ENCODE measurements around the gene MAML2.

MAML2 gene

DNA sequence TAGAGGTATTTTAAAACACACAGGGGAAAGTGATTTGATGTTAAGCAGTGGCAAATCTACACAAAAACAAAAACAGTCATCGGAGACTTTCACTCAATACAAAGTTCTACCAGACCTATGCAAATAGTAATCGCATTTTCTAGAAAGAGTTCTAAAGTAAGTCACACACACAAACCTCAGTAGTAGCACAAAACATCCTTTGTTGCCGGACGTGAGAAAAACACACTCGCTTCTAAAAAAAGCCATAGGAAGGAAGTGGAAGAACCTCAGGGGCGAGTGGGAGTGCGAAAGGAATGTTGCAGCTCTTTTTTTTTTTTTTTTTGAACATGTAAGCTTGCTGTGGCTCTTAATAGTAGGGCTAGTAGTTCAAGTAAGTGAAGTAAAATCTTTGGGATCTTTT is 88.9 kb downstream of the MAML2 start:
- H3K4me1 ChIP-seq (ENCODE audit: insufficient read depth, low read length) = peaks cover 38% of the 10 kb centered on the region
- H3K9me3 ChIP-seq (ENCODE audit: control insufficient read depth, insufficient read depth, low read length) = no peaks in the 10 kb centered on the region
- H3K9ac ChIP-seq (ENCODE audit: low read depth, low read length) = no peak overlapping the region; the same call in 1 of the 2 replicates
- no peaks in the 10 kb centered on the region for H3K36me3 ChIP-seq (ENCODE audit: insufficient read depth, low read length)

- peaks cover 14% of the 10 kb centered on the region for H3K4me1 ChIP-seq (ENCODE audit: insufficient read depth, low read length)
- H3K9me3 ChIP-seq (ENCODE audit: control insufficient read depth, insufficient read depth, low read length) = no peaks in the 10 kb centered on the region
- H3K36me3 ChIP-seq (ENCODE audit: insufficient read depth, low read length) = no peaks in the 10 kb centered on the region
- no peak overlapping the region for H3K9ac ChIP-seq (ENCODE audit: low read depth, low read length)
Measured at GRCh38 chr11:96246718-96247552, 96.1 kb downstream of the MAML2 start.

DNA sequence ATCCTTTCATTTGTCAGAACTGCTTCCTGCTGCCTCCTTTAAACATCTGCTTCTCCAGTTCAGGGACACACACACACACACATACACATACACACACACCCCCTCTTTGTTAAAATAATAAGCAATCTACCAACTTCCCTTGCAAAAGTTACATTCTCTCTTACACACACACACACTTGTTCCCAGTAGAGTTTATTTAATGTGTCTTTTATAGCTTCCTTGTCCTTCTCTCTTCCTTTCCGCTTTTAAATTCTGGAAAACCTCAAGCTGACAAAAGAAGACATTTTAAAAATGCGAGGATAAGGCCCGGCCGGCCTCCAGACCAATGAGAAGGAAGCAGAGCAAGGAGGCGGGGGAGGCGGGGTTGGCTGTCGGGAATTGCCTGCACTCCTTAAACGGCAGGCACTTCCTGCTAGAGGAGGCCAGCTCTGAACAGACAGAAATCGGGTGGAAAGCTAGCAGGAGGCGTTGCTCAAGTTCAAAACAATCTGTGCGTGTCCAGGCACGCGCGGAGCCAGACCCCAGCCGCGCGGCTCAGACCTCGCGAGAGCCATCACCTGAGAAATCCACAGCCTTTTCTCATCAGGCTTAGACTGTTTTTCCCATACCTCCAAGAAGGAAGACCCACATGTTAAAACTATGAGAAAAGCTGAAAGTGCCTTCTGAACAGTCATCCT is 99.9 kb downstream of the MAML2 start:
- Histone ChIP-seq H3K9me3 (ENCODE audit: control insufficient read depth, insufficient read depth, low read length) (no peaks in the 10 kb centered on the region), H3K4me1 (ENCODE audit: insufficient read depth, low read length) (peaks cover 34% of the 10 kb centered on the region), H3K9ac (ENCODE audit: low read depth, low read length) (peak overlapping the region; percentile 52), H3K36me3 (ENCODE audit: insufficient read depth, low read length) (no peaks in the 10 kb centered on the region)

DNA sequence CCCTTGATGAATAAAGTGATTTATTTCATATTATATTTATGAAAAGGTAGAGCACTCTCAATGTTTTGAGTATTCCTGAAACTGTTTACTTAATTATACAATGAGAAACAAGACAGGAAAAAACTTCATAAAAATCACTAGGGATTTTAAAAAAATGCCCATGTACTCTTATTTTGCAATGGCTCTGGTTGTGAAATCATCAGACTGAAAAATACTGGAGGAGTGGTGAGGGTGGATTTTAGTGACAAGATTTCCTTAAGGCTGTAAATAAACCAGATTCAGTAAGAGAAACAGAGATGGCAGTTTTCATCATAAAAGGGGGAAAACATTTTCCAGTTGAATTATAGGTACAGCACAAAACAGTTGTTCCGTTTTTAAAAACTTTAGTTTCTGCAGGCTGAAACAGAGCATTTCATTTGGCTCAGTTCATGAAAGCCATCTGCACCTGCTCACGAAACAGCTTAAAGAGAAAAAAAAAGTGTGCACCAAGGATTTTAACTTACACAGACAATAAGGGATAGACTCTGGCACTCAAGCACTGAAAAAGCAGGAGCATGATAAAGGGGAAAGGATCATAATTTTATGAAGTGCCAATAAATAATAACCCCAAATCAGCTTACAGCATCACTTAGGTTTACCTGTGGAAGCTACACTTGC is 100.7 kb downstream of the MAML2 start:
- no peaks in the 10 kb centered on the region for H3K9me3 ChIP-seq (ENCODE audit: control insufficient read depth, insufficient read depth, low read length)
- peaks cover 42% of the 10 kb centered on the region for H3K4me1 ChIP-seq (ENCODE audit: insufficient read depth, low read length)
- H3K9ac ChIP-seq (ENCODE audit: low read depth, low read length) = peak overlapping the region; percentile 52
- H3K36me3 ChIP-seq (ENCODE audit: insufficient read depth, low read length) = no peaks in the 10 kb centered on the region

DNA sequence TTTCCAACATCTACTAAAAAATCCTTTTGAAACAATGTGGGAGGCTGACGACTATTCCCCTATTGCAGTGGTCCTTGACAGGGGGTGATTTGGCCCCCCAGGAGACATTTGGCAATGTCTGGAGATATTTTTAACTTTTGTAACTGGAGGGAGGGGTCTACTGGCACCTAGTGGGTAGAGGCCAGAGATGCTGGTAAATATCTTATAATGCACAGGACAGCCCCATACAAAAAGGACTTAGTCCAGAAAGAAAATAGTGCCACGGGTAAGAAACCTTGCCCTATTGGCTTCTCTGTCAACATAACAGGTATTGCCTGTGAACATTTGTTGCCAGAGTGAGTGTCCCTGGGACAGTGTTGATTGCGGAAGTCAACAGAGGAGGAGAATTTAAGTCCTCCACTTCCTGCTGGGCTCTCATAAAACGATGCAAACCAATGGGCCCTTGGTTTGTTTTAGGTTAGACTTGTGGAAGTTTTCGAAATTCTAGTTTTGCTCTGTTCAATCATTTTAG is 101.6 kb downstream of the MAML2 start:
- Histone ChIP-seq H3K36me3 (ENCODE audit: insufficient read depth, low read length) (no peaks in the 10 kb centered on the region), H3K4me1 (ENCODE audit: insufficient read depth, low read length) (peaks cover 46% of the 10 kb centered on the region), H3K9ac (ENCODE audit: low read depth, low read length) (no peak overlapping the region), H3K9me3 (ENCODE audit: control insufficient read depth, insufficient read depth, low read length) (no peaks in the 10 kb centered on the region)

- Histone ChIP-seq H3K9me3 (ENCODE audit: control insufficient read depth, insufficient read depth, low read length) (no peaks in the 10 kb centered on the region), H3K9ac (ENCODE audit: low read depth, low read length) (no peak overlapping the region), H3K4me1 (ENCODE audit: insufficient read depth, low read length) (peaks cover 51% of the 10 kb centered on the region), H3K36me3 (ENCODE audit: insufficient read depth, low read length) (no peaks in the 10 kb centered on the region)
Measured at GRCh38 chr11:96238563-96239135, 104.3 kb downstream of the MAML2 start.

GRCh38 chr11:96237766-96238266 is 105.2 kb downstream of the MAML2 start:
- H3K36me3 ChIP-seq (ENCODE audit: insufficient read depth, low read length) = no peaks in the 10 kb centered on the region
- H3K4me1 ChIP-seq (ENCODE audit: insufficient read depth, low read length) = peaks cover 50% of the 10 kb centered on the region
- H3K9me3 ChIP-seq (ENCODE audit: control insufficient read depth, insufficient read depth, low read length) = no peaks in the 10 kb centered on the region
- no peak overlapping the region; the same call in 1 of the 2 replicates for H3K9ac ChIP-seq (ENCODE audit: low read depth, low read length)

DNA sequence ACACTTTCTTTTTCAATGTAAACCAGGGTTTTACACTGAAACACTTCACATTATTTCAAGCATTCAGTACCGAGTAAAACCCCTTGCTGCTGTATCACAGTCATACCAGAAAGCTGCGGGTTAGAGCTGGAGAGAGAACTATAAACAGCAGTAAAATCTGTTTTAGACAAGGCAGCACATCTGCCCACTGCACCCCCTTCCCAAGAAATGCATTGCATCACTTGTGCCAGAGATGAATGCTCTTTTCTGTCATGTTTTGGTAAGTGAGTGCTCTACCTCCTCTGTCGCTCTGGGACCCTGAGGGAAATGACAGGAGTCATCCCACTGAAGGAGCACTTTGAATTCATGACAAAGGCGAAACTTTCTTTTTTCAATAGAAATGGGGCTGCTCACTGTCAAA is 107.2 kb downstream of the MAML2 start:
- Histone ChIP-seq H3K9ac (ENCODE audit: low read depth, low read length) (no peak overlapping the region), H3K9me3 (ENCODE audit: control insufficient read depth, insufficient read depth, low read length) (no peaks in the 10 kb centered on the region), H3K4me1 (ENCODE audit: insufficient read depth, low read length) (peaks cover 30% of the 10 kb centered on the region; the same call in 1 of the 2 replicates), H3K36me3 (ENCODE audit: insufficient read depth, low read length) (no peaks in the 10 kb centered on the region)

DNA sequence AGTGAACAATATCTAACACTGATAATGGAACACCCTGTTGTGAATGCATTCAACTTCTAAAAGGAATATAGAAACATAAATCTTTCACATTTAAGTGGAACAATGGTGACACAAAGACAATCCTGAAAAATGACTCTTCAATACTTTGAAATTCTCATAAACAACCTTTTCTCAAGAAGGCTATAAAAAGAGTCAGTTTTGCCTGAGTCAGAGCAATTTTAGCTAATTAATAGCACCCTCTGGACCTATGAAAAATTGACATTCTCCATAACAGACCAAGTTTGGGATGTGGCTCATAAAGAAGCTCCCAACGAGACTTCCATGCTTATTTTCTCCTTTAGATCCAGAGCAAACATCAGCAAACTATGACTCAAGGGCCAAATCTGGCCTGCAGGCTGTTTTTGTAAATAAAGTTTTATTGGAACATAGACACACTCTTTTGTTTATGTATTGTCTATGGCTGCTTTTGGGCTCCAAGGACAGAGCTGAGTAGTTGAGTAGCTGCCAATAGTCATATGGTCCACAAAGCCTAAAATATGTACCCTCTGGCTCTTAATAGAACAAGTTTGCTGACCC is 108.0 kb downstream of the MAML2 start:
- Histone ChIP-seq H3K36me3 (ENCODE audit: insufficient read depth, low read length) (no peaks in the 10 kb centered on the region), H3K9me3 (ENCODE audit: control insufficient read depth, insufficient read depth, low read length) (no peaks in the 10 kb centered on the region), H3K4me1 (ENCODE audit: insufficient read depth, low read length) (peaks cover 29% of the 10 kb centered on the region; the same call in 1 of the 2 replicates), H3K9ac (ENCODE audit: low read depth, low read length) (no peak overlapping the region)

DNA sequence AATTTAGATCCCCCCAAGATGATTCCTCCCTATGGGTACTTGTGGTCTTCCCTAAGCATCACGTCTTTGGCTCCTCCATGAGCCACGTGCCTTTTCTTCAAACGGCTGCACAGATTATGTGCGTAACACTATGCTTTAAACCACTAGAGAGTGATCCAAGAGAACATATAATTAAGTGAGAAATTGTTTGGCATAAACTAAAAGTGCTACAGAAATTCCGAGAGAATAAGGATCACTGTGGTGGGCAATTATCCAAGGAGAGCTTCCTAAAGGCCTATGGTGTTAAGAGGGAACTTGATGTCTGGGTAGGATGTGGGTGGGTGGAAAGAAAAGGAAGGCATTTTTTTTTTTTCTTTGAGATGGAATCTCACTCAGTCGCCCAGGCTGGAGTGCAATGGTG is 110.9 kb downstream of the MAML2 start:
- Histone ChIP-seq H3K4me1 (ENCODE audit: insufficient read depth, low read length) (peaks cover 35% of the 10 kb centered on the region), H3K36me3 (ENCODE audit: insufficient read depth, low read length) (no peaks in the 10 kb centered on the region), H3K9me3 (ENCODE audit: control insufficient read depth, insufficient read depth, low read length) (no peaks in the 10 kb centered on the region), H3K9ac (ENCODE audit: low read depth, low read length) (no peak overlapping the region)

DNA sequence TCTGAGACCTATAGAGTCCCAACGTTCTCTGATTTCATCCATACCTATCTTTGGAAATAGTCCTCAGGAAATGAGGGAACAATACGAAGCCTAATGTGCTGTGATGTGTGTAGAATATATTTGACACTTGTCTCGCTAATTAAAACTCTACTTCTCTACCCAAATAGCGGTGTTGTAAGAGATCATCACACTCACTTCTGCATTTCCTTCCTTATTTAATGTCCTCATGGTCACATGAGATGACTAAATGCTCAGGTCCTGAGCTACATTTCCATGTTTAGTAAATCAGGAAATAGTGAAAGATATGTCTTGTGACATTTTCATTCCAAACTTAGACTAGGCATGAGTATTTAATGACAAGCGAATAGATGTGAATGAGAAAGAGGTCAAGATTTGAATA is 112.3 kb downstream of the MAML2 start:
- Histone ChIP-seq H3K36me3 (ENCODE audit: insufficient read depth, low read length) (no peaks in the 10 kb centered on the region), H3K4me1 (ENCODE audit: insufficient read depth, low read length) (peaks cover 28% of the 10 kb centered on the region), H3K9me3 (ENCODE audit: control insufficient read depth, insufficient read depth, low read length) (no peaks in the 10 kb centered on the region), H3K9ac (ENCODE audit: low read depth, low read length) (no peak overlapping the region)

DNA sequence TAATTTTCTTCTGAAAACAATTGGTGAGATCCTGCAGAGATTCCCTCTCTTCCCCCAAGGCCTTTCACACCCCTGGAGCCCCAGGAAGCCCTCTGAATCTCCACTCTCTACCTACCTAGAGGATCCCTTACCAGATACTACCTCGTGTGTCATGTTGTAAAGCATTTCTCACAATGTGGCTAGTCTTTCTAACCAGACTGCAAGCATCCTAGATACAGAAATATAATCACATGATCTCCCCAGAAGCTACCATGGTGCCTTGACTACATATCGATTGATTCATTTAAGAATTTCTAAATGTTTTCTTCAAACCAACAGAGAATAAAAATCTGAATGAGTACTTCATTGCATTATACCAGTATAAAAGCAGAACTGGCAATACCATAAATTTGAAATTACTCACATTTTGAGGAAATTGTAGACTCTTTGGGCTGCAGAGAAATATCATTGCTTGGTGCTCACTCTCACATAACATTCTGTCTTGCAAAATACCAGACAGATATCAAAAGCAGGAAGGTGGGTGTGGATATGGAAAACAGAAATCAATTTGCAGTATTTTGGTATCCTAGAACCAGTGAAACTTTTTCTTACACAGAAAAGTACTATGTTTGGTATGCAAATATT is 113.5 kb downstream of the MAML2 start:
- H3K4me1 ChIP-seq (ENCODE audit: insufficient read depth, low read length) = peaks cover 27% of the 10 kb centered on the region
- no peaks in the 10 kb centered on the region for H3K9me3 ChIP-seq (ENCODE audit: control insufficient read depth, insufficient read depth, low read length)
- H3K9ac ChIP-seq (ENCODE audit: low read depth, low read length) = no peak overlapping the region; the same call in 1 of the 2 replicates
- H3K36me3 ChIP-seq (ENCODE audit: insufficient read depth, low read length) = no peaks in the 10 kb centered on the region

GRCh38 chr11:96228910-96229309 is 114.1 kb downstream of the MAML2 start:
- no peaks in the 10 kb centered on the region for H3K9me3 ChIP-seq (ENCODE audit: control insufficient read depth, insufficient read depth, low read length)
- H3K36me3 ChIP-seq (ENCODE audit: insufficient read depth, low read length) = no peaks in the 10 kb centered on the region
- peaks cover 27% of the 10 kb centered on the region for H3K4me1 ChIP-seq (ENCODE audit: insufficient read depth, low read length)
- H3K9ac ChIP-seq (ENCODE audit: low read depth, low read length) = no peak overlapping the region
